K562 (cell line): ENCODE measurements around the gene UFSP1. TPM values are rescaled to one million over a fixed set of nuclear protein-coding genes. Genes with fewer than 3 reads are reported as not detected.

ENCODE experiments used
- ARHGAP35 ChIP-seq: fragments of 450-650 bp; IDR thresholded peaks from 2 replicates; pipeline ENCODE4 v1.6.1; 2018; ENCODE audit not compliant: partially characterized antibody
- CEBPG ChIP-seq, 3 experiments: fragments of 200-800 bp in 1 of 3; sonication (Bioruptor generic) in 1 of 3; sonication (generic) in 1 of 3; formaldehyde crosslinking in 1 of 3; IDR thresholded peaks in 2 of 3; conservative IDR thresholded peaks in 1 of 3; 2 replicates each; pipeline versions ENCODE4 v1.6.1 to v1.8.0; 2016 to 2022; ENCODE audit warnings: missing compliant biosample characterization in 2 of 3, missing genetic modification characterization in 2 of 3, mild to moderate bottlenecking in 1 of 3, missing genetic modification reagents in 1 of 3
- CHD7 ChIP-seq: fragments of 200-600 bp; sonication (generic); IDR thresholded peaks from one replicate; pipeline ENCODE4 v1.6.1; 2012; ENCODE audit warnings: mild to moderate bottlenecking, low read depth, low read length, inconsistent platforms
- DIDO1 ChIP-seq: fragments of 450-650 bp; IDR thresholded peaks from 2 replicates; pipeline ENCODE4 v1.6.1; 2016; ENCODE audit warnings: low read depth, missing biosample characterization, missing genetic modification characterization
- HDAC6 ChIP-seq: IDR thresholded peaks from 2 replicates; pipeline ENCODE4 v1.6.1; 2012; ENCODE audit warnings: low read depth, mild to moderate bottlenecking, control low read depth, inconsistent platforms, low read length, moderate library complexity
- MCM2 ChIP-seq: fragments of 450-650 bp; IDR thresholded peaks from 2 replicates; pipeline ENCODE4 v1.6.1; 2017; ENCODE audit warnings: low read depth, mild to moderate bottlenecking
- NR2C1 ChIP-seq, 2 experiments: fragments of 450-650 bp; IDR thresholded peaks; 2 replicates each; pipeline ENCODE4 v1.6.1; 2017; ENCODE audit warnings: mild to moderate bottlenecking in 2 of 2, antibody characterized with exemption in 1 of 2, inconsistent platforms in 1 of 2, missing compliant biosample characterization in 1 of 2, missing genetic modification characterization in 1 of 2
- STAG1 ChIP-seq: sonication (generic); formaldehyde crosslinking; IDR thresholded peaks from 2 replicates; pipeline ENCODE4 v1.5.0; 2020; ENCODE audit warnings: missing genetic modification reagents, borderline replicate concordance
- TAF7 ChIP-seq: fragments of 450-650 bp; IDR thresholded peaks from 2 replicates; pipeline ENCODE4 v1.6.1; 2016; ENCODE audit warnings: missing genetic modification characterization, missing compliant biosample characterization
- polyA plus RNA-seq, 8 experiments: library from polyadenylated mRNA; depleted of rRNA in 4 of 8; stranded (reverse) in 5 of 8; unstranded in 3 of 8; fragments of >200 nt; fragmentation: Nextera tagmentation in 2 of 8; fragmentation: Illumina TruSeq in 1 of 8; extraction: Ambion mirVana in 2 of 8; extraction: Trizol in 1 of 8; gene quantifications; 2 replicates each; pipeline versions ENCODE4 v1.2.1 to v1.2.3, GENCODE V29; 2011 to 2014; ENCODE audit warnings: inconsistent platforms in 1 of 8, missing spikeins in 1 of 8
- total RNA-seq, 7 experiments: library from RNA; depleted of rRNA in 6 of 7; stranded (reverse); fragments of >200 nt in 6 of 7; fragmentation: Illumina TruSeq in 2 of 7; extraction: Trizol in 2 of 7; gene quantifications; 2 replicates each; pipeline versions ENCODE4 v1.2.1 to v1.2.3, GENCODE V29; 2011 to 2021; ENCODE audit warnings: low replicate concordance in 1 of 7
- TF ChIP-seq, protein P1 (sequence below): sonication (generic); formaldehyde crosslinking; IDR thresholded peaks from 2 replicates; pipeline ENCODE4 v1.8.0; 2022; ENCODE audit warnings: mild to moderate bottlenecking, missing genetic modification reagents

Gene UFSP1
- total and polyA plus RNA-seq, 9 of the 15 experiments (the other 6 are each of a cell fraction or from before 2014, with no cell fraction given), result 0.50 to 18.8 (median 2.1) TPM

DNA sequence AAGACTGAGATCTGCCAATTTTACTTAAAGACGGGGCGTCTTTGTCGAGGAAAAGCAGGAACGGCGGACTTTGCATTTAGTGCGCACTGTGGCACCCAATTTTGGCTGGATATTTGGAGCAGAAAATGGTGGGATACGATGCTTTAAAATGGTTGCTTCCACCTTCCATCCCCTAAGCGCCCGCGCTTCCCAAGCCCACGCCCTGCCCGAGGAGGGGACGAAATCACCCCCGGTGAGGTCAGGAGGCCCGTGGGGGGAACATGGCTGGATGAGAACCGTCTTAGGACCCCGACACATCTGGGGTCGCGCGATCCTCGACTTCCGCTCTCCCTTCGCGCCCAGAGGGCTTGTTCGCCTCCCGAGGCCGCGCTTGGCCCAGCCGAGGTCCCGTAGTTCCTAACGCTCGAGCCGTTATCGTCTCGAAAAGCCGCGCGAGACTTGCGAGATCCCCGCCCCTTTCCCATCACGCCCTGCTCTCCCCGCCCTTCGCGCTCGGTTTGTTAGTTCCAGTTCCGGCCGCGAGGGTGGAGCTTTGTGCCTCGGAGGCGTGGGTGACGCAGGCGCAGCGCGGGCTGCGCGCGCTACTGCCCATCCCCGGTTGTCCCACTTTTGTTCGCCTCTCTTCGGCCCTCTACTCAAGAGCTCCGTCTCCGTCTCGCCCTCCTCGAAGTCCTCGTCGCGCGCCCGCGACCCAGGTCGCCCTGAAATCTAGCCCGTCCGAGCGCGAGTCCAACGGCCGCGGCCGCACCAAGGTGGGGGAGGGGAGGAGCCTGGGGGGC lies 14.7 kb downstream of the UFSP1 start, which contains the start of gene SRRT (continued):
- TF ChIP-seq, protein P1, sequence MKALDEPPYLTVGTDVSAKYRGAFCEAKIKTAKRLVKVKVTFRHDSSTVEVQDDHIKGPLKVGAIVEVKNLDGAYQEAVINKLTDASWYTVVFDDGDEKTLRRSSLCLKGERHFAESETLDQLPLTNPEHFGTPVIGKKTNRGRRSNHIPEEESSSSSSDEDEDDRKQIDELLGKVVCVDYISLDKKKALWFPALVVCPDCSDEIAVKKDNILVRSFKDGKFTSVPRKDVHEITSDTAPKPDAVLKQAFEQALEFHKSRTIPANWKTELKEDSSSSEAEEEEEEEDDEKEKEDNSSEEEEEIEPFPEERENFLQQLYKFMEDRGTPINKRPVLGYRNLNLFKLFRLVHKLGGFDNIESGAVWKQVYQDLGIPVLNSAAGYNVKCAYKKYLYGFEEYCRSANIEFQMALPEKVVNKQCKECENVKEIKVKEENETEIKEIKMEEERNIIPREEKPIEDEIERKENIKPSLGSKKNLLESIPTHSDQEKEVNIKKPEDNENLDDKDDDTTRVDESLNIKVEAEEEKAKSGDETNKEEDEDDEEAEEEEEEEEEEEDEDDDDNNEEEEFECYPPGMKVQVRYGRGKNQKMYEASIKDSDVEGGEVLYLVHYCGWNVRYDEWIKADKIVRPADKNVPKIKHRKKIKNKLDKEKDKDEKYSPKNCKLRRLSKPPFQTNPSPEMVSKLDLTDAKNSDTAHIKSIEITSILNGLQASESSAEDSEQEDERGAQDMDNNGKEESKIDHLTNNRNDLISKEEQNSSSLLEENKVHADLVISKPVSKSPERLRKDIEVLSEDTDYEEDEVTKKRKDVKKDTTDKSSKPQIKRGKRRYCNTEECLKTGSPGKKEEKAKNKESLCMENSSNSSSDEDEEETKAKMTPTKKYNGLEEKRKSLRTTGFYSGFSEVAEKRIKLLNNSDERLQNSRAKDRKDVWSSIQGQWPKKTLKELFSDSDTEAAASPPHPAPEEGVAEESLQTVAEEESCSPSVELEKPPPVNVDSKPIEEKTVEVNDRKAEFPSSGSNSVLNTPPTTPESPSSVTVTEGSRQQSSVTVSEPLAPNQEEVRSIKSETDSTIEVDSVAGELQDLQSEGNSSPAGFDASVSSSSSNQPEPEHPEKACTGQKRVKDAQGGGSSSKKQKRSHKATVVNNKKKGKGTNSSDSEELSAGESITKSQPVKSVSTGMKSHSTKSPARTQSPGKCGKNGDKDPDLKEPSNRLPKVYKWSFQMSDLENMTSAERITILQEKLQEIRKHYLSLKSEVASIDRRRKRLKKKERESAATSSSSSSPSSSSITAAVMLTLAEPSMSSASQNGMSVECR, result peak; percentile 70
- no peak; the same call in 1 of the 2 replicates for TF ChIP-seq STAG1 (CRISPR knock-in tag)
- no peak for TF ChIP-seq HDAC6
- TF ChIP-seq CHD7, result no peak
- no peak for TF ChIP-seq CEBPG (CRISPR knock-in tag; IDR thresholded peaks at IDR 0.05)
- TF ChIP-seq CEBPG (tag; conservative IDR thresholded peaks at IDR 0.05 in 1 of 2, IDR thresholded peaks at IDR 0.05 in 1 of 2), result no peak
- TF ChIP-seq MCM2, result no peak
- TF ChIP-seq NR2C1 (IDR thresholded peaks at IDR 0.05), result peak; percentile 29; the same call in 1 of the 2 replicates
- peak; percentile 60; the same call in 1 of the 2 replicates for TF ChIP-seq NR2C1 (tag; IDR thresholded peaks at IDR 0.05)
- peak; percentile 90 for TF ChIP-seq TAF7 (tag)
- peak; percentile 69; the same call in 1 of the 2 replicates for TF ChIP-seq DIDO1 (tag)
- TF ChIP-seq ARHGAP35, result peak; percentile 91
